Measurements from ENCODE around the gene DOCK2. TPM values are rescaled to one million over a fixed set of nuclear protein-coding genes. Genes with fewer than 3 reads are reported as not detected.

The DOCK2 gene
- polyA plus RNA-seq, 1 of the 3 experiments (the other 2 are of a cell fraction) = 3.8 TPM

DNA sequence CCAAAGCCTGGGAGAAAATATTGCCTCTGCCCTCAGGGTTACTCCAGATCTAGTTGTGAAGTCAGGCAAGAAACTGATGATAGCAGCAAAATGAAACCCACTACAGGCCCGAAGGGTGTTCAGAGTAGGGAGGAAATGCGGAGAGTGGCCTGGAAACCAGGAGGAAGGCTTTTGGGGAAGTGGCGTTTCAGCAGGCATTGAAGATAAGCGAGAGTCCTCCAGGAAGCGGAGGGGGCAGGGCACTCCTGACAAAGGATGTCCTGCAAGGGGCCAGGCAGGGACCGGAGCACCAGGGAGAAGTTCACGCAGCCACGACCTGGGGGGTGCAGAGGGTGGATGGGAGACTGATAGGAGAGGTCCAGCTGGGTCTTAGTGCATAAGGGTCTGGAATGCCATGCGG is 460.9 kb downstream of the DOCK2 start:
- Histone ChIP-seq H3K9me3 (no peaks in the 10 kb centered on the region), H3K9me2 (no peaks in the 10 kb centered on the region), H3K79me2 (ENCODE audit: insufficient read depth) (no peaks in the 10 kb centered on the region), H3K9ac (no peak overlapping the region), H3K4me3 (ENCODE audit: low read depth in 2 of 2, low read length in 1 of 2) (no peak overlapping the region), H3K27me3 (ENCODE audit: insufficient read depth) (no peaks in the 10 kb centered on the region), H3K36me3 (replicated peaks in 1 of 2; ENCODE audit: control insufficient read depth in 1 of 2, insufficient read depth in 2 of 2, low read length in 1 of 2) (no peaks in the 10 kb centered on the region), H4K20me1 (ENCODE audit: insufficient read depth) (no peaks in the 10 kb centered on the region), H3K4me2 (no peak overlapping the region), H3K27ac (ENCODE audit: low read depth in 2 of 2, low read length in 1 of 2) (no peak overlapping the region), H2AFZ (ENCODE audit: low read depth) (no peak overlapping the region), H3F3A (replicated peaks; ENCODE audit: insufficient read depth) (no peaks in the 10 kb centered on the region), H3K4me1 (ENCODE audit: control insufficient read depth in 1 of 2, insufficient read depth in 2 of 2, low read depth in 1 of 2, low read length in 1 of 2) (peaks cover 0 to 2% of the 10 kb centered on the region in 2 experiments; a peak in 1 of 4 replicates)
- CTCF ChIA-PET = interaction anchor here (1.4 to 5.8 kb wide), 5 partner anchors 16 to 396 kb away, joined by 6 to 143 read pairs (median 25); no protein-coding TSS in a partner anchor
- 79% methylated on average over 8 of the region's 9 CpGs for WGBS (ENCODE audit: low lambda C conversion rate)
- POLR2A ChIA-PET = no interaction called here
- no peak for DNase-seq
- TF ChIP-seq CHD2 (IDR thresholded peaks at IDR 0.05; ENCODE audit: low read length, partially characterized antibody) (no peak), FOSL2 (IDR thresholded peaks at IDR 0.05; ENCODE audit: borderline replicate concordance, low read depth) (no peak), TEAD4 (IDR thresholded peaks at IDR 0.05; ENCODE audit: borderline replicate concordance, insufficient read depth) (no peak), TAF1 (IDR thresholded peaks at IDR 0.05; ENCODE audit: borderline replicate concordance, low read depth, low read length) (no peak), RCOR1 (IDR thresholded peaks at IDR 0.05; ENCODE audit: low read length) (no peak), ELF1 (IDR thresholded peaks at IDR 0.05) (no peak), REST (IDR thresholded peaks at IDR 0.05; ENCODE audit: low read depth, low read length) (no peak), ZBTB33 (IDR thresholded peaks at IDR 0.05; ENCODE audit: borderline replicate concordance, low read depth) (no peak), MEF2A (IDR thresholded peaks at IDR 0.05; ENCODE audit: borderline replicate concordance, low read depth) (no peak), NFIC (IDR thresholded peaks at IDR 0.05; ENCODE audit: borderline replicate concordance) (no peak), GATA2 (CRISPR knock-in tag; IDR thresholded peaks at IDR 0.05) (no peak), FOXM1 (IDR thresholded peaks at IDR 0.05; ENCODE audit: low read depth) (no peak), MAX (IDR thresholded peaks at IDR 0.05; ENCODE audit: low read depth) (no peak), EZH2phosphoT487 (IDR thresholded peaks at IDR 0.05; ENCODE audit: borderline replicate concordance, low read depth) (no peak), SMC3 (IDR thresholded peaks at IDR 0.05; ENCODE audit: low read depth, low read length) (no peak), TCF12 (IDR thresholded peaks at IDR 0.05) (no peak), YY1 (IDR thresholded peaks at IDR 0.05; ENCODE audit: low read depth) (no peak), FOXJ3 (CRISPR knock-in tag; IDR thresholded peaks at IDR 0.05) (no peak)
- TF ChIP-seq, protein P1, sequence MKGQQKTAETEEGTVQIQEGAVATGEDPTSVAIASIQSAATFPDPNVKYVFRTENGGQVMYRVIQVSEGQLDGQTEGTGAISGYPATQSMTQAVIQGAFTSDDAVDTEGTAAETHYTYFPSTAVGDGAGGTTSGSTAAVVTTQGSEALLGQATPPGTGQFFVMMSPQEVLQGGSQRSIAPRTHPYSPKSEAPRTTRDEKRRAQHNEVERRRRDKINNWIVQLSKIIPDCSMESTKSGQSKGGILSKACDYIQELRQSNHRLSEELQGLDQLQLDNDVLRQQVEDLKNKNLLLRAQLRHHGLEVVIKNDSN (IDR thresholded peaks at IDR 0.05; ENCODE audit: borderline replicate concordance, low read depth) = no peak

All from SK-N-SH (cell line).